Activated naive CD8-positive, alpha-beta T cell (primary cell): Measurements from ENCODE around the gene BET1L.
A peak's percentile ranks its signal among the peaks of the same experiment; 100 is the strongest.

Experiments
- H3K27ac Mint-ChIP-seq: one replicate; pipeline ENCODE4 v1.8.0; 2021; ENCODE audit warnings: mixed read lengths
- H3K27me3 Mint-ChIP-seq: one replicate; pipeline ENCODE4 v1.8.0; 2021; ENCODE audit warnings: mixed read lengths
- H3K36me3 Mint-ChIP-seq: one replicate; pipeline ENCODE4 v1.8.0; 2021; ENCODE audit warnings: mixed read lengths
- H3K4me1 Mint-ChIP-seq: one replicate; pipeline ENCODE4 v1.8.0; 2021; ENCODE audit warnings: low read depth, mixed read lengths
- H3K4me3 Mint-ChIP-seq: one replicate; pipeline ENCODE4 v1.8.0; 2021; ENCODE audit warnings: mild to moderate bottlenecking, mixed read lengths
- H3K9me3 Mint-ChIP-seq: one replicate; pipeline ENCODE4 v1.8.0; 2021; ENCODE audit warnings: low read depth, mixed read lengths

BET1L gene

GRCh38 chr11:209275-210121 is 2.3 kb upstream of the BET1L start:
- peak overlapping the region; percentile 89 for H3K27ac Mint-ChIP-seq
- H3K4me3 Mint-ChIP-seq: peak overlapping the region; percentile 100
- peaks cover 25% of the 10 kb centered on the region for H3K4me1 Mint-ChIP-seq
- peaks cover 5% of the 10 kb centered on the region for H3K36me3 Mint-ChIP-seq
- H3K9me3 Mint-ChIP-seq: no peaks in the 10 kb centered on the region
- H3K27me3 Mint-ChIP-seq: no peaks in the 10 kb centered on the region

GRCh38 chr11:208917-209260 is 1.7 kb upstream of the BET1L start:
- Mint-ChIP-seq H3K36me3 (peaks cover 5% of the 10 kb centered on the region), H3K27ac (peak overlapping the region; percentile 89), H3K4me3 (peak overlapping the region; percentile 100), H3K27me3 (no peaks in the 10 kb centered on the region), H3K4me1 (peaks cover 28% of the 10 kb centered on the region), H3K9me3 (no peaks in the 10 kb centered on the region)

- Mint-ChIP-seq H3K27ac (peak overlapping the region; percentile 99), H3K9me3 (no peaks in the 10 kb centered on the region), H3K27me3 (no peaks in the 10 kb centered on the region), H3K36me3 (peaks cover 5% of the 10 kb centered on the region), H3K4me3 (peak overlapping the region; percentile 100), H3K4me1 (peaks cover 34% of the 10 kb centered on the region)
Measured at GRCh38 chr11:208181-208916, 1.1 kb upstream of the BET1L start.

- H3K27me3 Mint-ChIP-seq: no peaks in the 10 kb centered on the region
Measured at GRCh38 chr11:207863-208180, 623 bp upstream of the BET1L start.

GRCh38 chr11:206526-207207 is 532 bp downstream of the BET1L start:
- no peaks in the 10 kb centered on the region for H3K9me3 Mint-ChIP-seq
- peaks cover 51% of the 10 kb centered on the region for H3K4me1 Mint-ChIP-seq
- H3K4me3 Mint-ChIP-seq: peak overlapping the region; percentile 100
- H3K36me3 Mint-ChIP-seq: peaks cover 3% of the 10 kb centered on the region
- no peaks in the 10 kb centered on the region for H3K27me3 Mint-ChIP-seq
- H3K27ac Mint-ChIP-seq: peak overlapping the region; percentile 98

More at GRCh38 chr11:207863-208180, 623 bp upstream of the BET1L start:
- H3K4me3 Mint-ChIP-seq: peak overlapping the region; percentile 100
- no peaks in the 10 kb centered on the region for H3K9me3 Mint-ChIP-seq
- H3K4me1 Mint-ChIP-seq: peaks cover 39% of the 10 kb centered on the region
- peak overlapping the region; percentile 99 for H3K27ac Mint-ChIP-seq
- peaks cover 3% of the 10 kb centered on the region for H3K36me3 Mint-ChIP-seq

GRCh38 chr11:206002-206384 is 1.2 kb downstream of the BET1L start:
- Mint-ChIP-seq H3K9me3 (no peaks in the 10 kb centered on the region), H3K36me3 (no peaks in the 10 kb centered on the region), H3K27me3 (no peaks in the 10 kb centered on the region), H3K4me3 (peak overlapping the region; percentile 100), H3K4me1 (peaks cover 52% of the 10 kb centered on the region), H3K27ac (peak overlapping the region; percentile 98)

- Mint-ChIP-seq H3K27ac (peak overlapping the region; percentile 98), H3K4me1 (peaks cover 52% of the 10 kb centered on the region), H3K4me3 (peak overlapping the region; percentile 100), H3K27me3 (no peaks in the 10 kb centered on the region), H3K9me3 (no peaks in the 10 kb centered on the region), H3K36me3 (no peaks in the 10 kb centered on the region)
Measured at GRCh38 chr11:205221-206001, 1.8 kb downstream of the BET1L start.

- peak overlapping the region; percentile 66 for H3K27ac Mint-ChIP-seq
- no peaks in the 10 kb centered on the region for H3K9me3 Mint-ChIP-seq
- peaks cover 47% of the 10 kb centered on the region for H3K4me1 Mint-ChIP-seq
- peak overlapping the region; percentile 32 for H3K4me3 Mint-ChIP-seq
- no peaks in the 10 kb centered on the region for H3K36me3 Mint-ChIP-seq
- no peaks in the 10 kb centered on the region for H3K27me3 Mint-ChIP-seq
Measured at GRCh38 chr11:204587-205109, 2.6 kb downstream of the BET1L start.

GRCh38 chr11:203945-204586 is 3.1 kb downstream of the BET1L start:
- Mint-ChIP-seq H3K36me3 (no peaks in the 10 kb centered on the region), H3K9me3 (no peaks in the 10 kb centered on the region), H3K27ac (peak overlapping the region; percentile 82), H3K4me3 (peak overlapping the region; percentile 59), H3K4me1 (peaks cover 45% of the 10 kb centered on the region), H3K27me3 (no peaks in the 10 kb centered on the region)

GRCh38 chr11:203056-203944 is 3.9 kb downstream of the BET1L start:
- H3K27me3 Mint-ChIP-seq: no peaks in the 10 kb centered on the region
- no peaks in the 10 kb centered on the region for H3K36me3 Mint-ChIP-seq
- no peaks in the 10 kb centered on the region for H3K9me3 Mint-ChIP-seq
- H3K27ac Mint-ChIP-seq: peak overlapping the region; percentile 88
- peak overlapping the region; percentile 59 for H3K4me3 Mint-ChIP-seq
- peaks cover 45% of the 10 kb centered on the region for H3K4me1 Mint-ChIP-seq

- H3K36me3 Mint-ChIP-seq: no peaks in the 10 kb centered on the region
- H3K27ac Mint-ChIP-seq: peak overlapping the region; percentile 88
- peaks cover 45% of the 10 kb centered on the region for H3K4me1 Mint-ChIP-seq
Measured at GRCh38 chr11:202490-202889, 4.7 kb downstream of the BET1L start.

GRCh38 chr11:201966-202365 is 5.2 kb downstream of the BET1L start:
- no peaks in the 10 kb centered on the region for H3K27me3 Mint-ChIP-seq
- peaks cover 45% of the 10 kb centered on the region for H3K4me1 Mint-ChIP-seq
- no peaks in the 10 kb centered on the region for H3K36me3 Mint-ChIP-seq
- H3K4me3 Mint-ChIP-seq: peak overlapping the region; percentile 70
- H3K27ac Mint-ChIP-seq: peak overlapping the region; percentile 88
- no peaks in the 10 kb centered on the region for H3K9me3 Mint-ChIP-seq

More at GRCh38 chr11:202490-202889, 4.7 kb downstream of the BET1L start:
- no peaks in the 10 kb centered on the region for H3K9me3 Mint-ChIP-seq
- H3K4me3 Mint-ChIP-seq: peak overlapping the region; percentile 70
- no peaks in the 10 kb centered on the region for H3K27me3 Mint-ChIP-seq
